K562 (cell line): ENCODE results near the gene CDH5.

Source experiments
- ARID4B ChIP-seq: sonication (generic); formaldehyde crosslinking; IDR thresholded peaks from 2 replicates; pipeline ENCODE4 v1.8.0; 2022; ENCODE audit warnings: mild to moderate bottlenecking, missing genetic modification reagents
- CHD1 ChIP-seq: fragments of 200-600 bp; sonication (generic); IDR thresholded peaks from one replicate; pipeline ENCODE4 v1.6.1; 2012; ENCODE audit warnings: mild to moderate bottlenecking, moderate library complexity, low read length, inconsistent platforms
- CTCF ChIP-seq, 3 experiments: IDR thresholded peaks in 2 of 3; conservative IDR thresholded peaks in 1 of 3; 2 replicates each; pipeline ENCODE4 v1.5.1; 2011 to 2012; ENCODE audit warnings: low read length in 3 of 3, mild to moderate bottlenecking in 3 of 3, control low read depth in 2 of 3, improper control_type of control experiment in 1 of 3, inconsistent platforms in 1 of 3, low read depth in 1 of 3, mixed read lengths in 1 of 3, moderate library complexity in 1 of 3; ENCODE audit not compliant: insufficient read depth in 2 of 3
- HES1 ChIP-seq: fragments of 450-650 bp; IDR thresholded peaks from 2 replicates; pipeline ENCODE4 v1.6.1; 2016; ENCODE audit warnings: low read depth, mild to moderate bottlenecking, moderate library complexity
- IRF1 ChIP-seq: sonication (generic); formaldehyde crosslinking; IDR thresholded peaks from 2 replicates; pipeline ENCODE4 v1.8.0; 2022; ENCODE audit warnings: missing genetic modification reagents, mild to moderate bottlenecking, borderline replicate concordance
- MAZ ChIP-seq, 2 experiments: fragments of 450-650 bp in 1 of 2; sonication (generic) in 1 of 2; formaldehyde crosslinking; IDR thresholded peaks in 1 of 2; conservative IDR thresholded peaks in 1 of 2; 2 replicates each; pipeline versions ENCODE4 v1.4.0 to v1.5.0; 2020; ENCODE audit warnings: mild to moderate bottlenecking in 1 of 2, missing genetic modification reagents in 1 of 2
- RBBP5 ChIP-seq: fragments of 200-600 bp; sonication (generic); IDR thresholded peaks from 2 replicates; pipeline ENCODE4 v1.6.1; 2012; ENCODE audit warnings: borderline replicate concordance, mild to moderate bottlenecking, low read length, control low read depth, inconsistent platforms; ENCODE audit not compliant: insufficient read depth, poor library complexity, severe bottlenecking
- SMAD4 ChIP-seq: fragments of 250-450 bp; sonication (Bioruptor Pico); conservative IDR thresholded peaks from 2 replicates; pipeline ENCODE4 v1.8.0; 2021; ENCODE audit warnings: inconsistent platforms, mild to moderate bottlenecking, moderate library complexity
- SRSF1 ChIP-seq: fragments of 200-400 bp; formaldehyde crosslinking; IDR thresholded peaks from 2 replicates; pipeline ENCODE4 v1.6.1; 2017; ENCODE audit warnings: mild to moderate bottlenecking, low read depth, low read length, moderate library complexity
- TAF1 ChIP-seq: IDR thresholded peaks from 2 replicates; pipeline ENCODE4 v1.6.1; 2011; ENCODE audit warnings: mild to moderate bottlenecking, low read length, moderate library complexity; ENCODE audit not compliant: insufficient read depth, control insufficient read depth, severe bottlenecking; ENCODE audit errors: extremely low read depth
- TCF7 ChIP-seq: sonication (generic); IDR thresholded peaks from 2 replicates; pipeline ENCODE4 v1.6.1; 2016; ENCODE audit warnings: antibody characterized with exemption, borderline replicate concordance
- USF2 ChIP-seq: sonication (generic); formaldehyde crosslinking; IDR thresholded peaks from 2 replicates; pipeline ENCODE4 v1.5.0; 2020; ENCODE audit warnings: missing genetic modification reagents
- ZFP36 ChIP-seq: fragments of 150-350 bp; IDR thresholded peaks from 2 replicates; pipeline ENCODE4 v1.6.1; 2018; ENCODE audit warnings: low read length, low read depth; ENCODE audit not compliant: partially characterized antibody
- ZNF717 ChIP-seq: fragments of 250-450 bp; sonication (Bioruptor Pico); IDR thresholded peaks from 2 replicates; pipeline ENCODE4 v1.5.0; 2021

- no peak for TF ChIP-seq USF2 (CRISPR knock-in tag)
- TF ChIP-seq ZNF717 (CRISPR knock-in tag), result no peak
- no peak for TF ChIP-seq CHD1
- no peak for TF ChIP-seq IRF1
- no peak for TF ChIP-seq TAF1
- no peak for TF ChIP-seq HES1
- no peak for TF ChIP-seq TCF7
- no peak for TF ChIP-seq MAZ (CRISPR knock-in tag; conservative IDR thresholded peaks at IDR 0.05 in 1 of 2, IDR thresholded peaks at IDR 0.05 in 1 of 2)
- no peak for TF ChIP-seq ARID4B
- no peak for TF ChIP-seq RBBP5
- TF ChIP-seq SMAD4, result no peak
- no peak for TF ChIP-seq ZFP36
- no peak for TF ChIP-seq CTCF (IDR thresholded peaks at IDR 0.05 in 2 of 3, conservative IDR thresholded peaks at IDR 0.05 in 1 of 3; ENCODE audit: insufficient read depth in 2 of 3, low read depth in 1 of 3, low read length in 3 of 3)
- TF ChIP-seq SRSF1, result no peak
Measured at GRCh38 chr16:66379571-66379941, 13.1 kb downstream of the CDH5 start.
